HEK293T (cell line): ENCODE results near the gene TP63.

Experiments used
- CTCF ChIA-PET: fragments of 350-600 bp; formaldehyde crosslinking; extraction: SDS; loops from one replicate; lab custom pipeline; 2021; ENCODE audit warnings: antibody characterized with exemption, inconsistent platforms; lab: Yijun Ruan, JAX
- POLR2A ChIA-PET: fragments of 350-600 bp; formaldehyde crosslinking; extraction: SDS; loops from one replicate; lab custom pipeline; 2020; ENCODE audit warnings: antibody characterized with exemption, inconsistent platforms; lab: Yijun Ruan, JAX
- DNase-seq: peaks from one replicate; pipeline ENCODE4 v3.0.0; 2012; ENCODE audit warnings: mixed read lengths; ENCODE audit errors: extremely low spot score
- ARNT ChIP-seq: fragments of 450-650 bp; IDR thresholded peaks from 2 replicates; pipeline ENCODE4 v1.6.1; 2017; ENCODE audit warnings: mild to moderate bottlenecking
- BHLHE40 ChIP-seq: fragments of 450-650 bp; IDR thresholded peaks from 2 replicates; pipeline ENCODE4 v1.6.1; 2016; ENCODE audit warnings: mild to moderate bottlenecking, moderate library complexity, borderline replicate concordance
- CTBP1 ChIP-seq: fragments of 450-650 bp; IDR thresholded peaks from 2 replicates; pipeline ENCODE4 v1.6.1; 2016; ENCODE audit warnings: borderline replicate concordance
- ELF4 ChIP-seq: fragments of 450-650 bp; IDR thresholded peaks from 2 replicates; pipeline ENCODE4 v1.6.1; 2017; ENCODE audit warnings: antibody characterized with exemption
- FOXA1 ChIP-seq: fragments of 450-650 bp; IDR thresholded peaks from 2 replicates; pipeline ENCODE4 v1.6.1; 2016; ENCODE audit warnings: mild to moderate bottlenecking
- FOXK2 ChIP-seq: fragments of 450-650 bp; IDR thresholded peaks from 2 replicates; pipeline ENCODE4 v1.6.1; 2016; ENCODE audit warnings: mild to moderate bottlenecking
- FOXM1 ChIP-seq: fragments of 450-650 bp; IDR thresholded peaks from 2 replicates; pipeline ENCODE4 v1.6.1; 2017; ENCODE audit warnings: mild to moderate bottlenecking, borderline replicate concordance
- HDGF ChIP-seq: fragments of 450-650 bp; IDR thresholded peaks from 2 replicates; pipeline ENCODE4 v1.6.1; 2017; ENCODE audit warnings: antibody characterized with exemption, borderline replicate concordance
- L3MBTL2 ChIP-seq: fragments of 450-650 bp; conservative IDR thresholded peaks from 2 replicates; pipeline ENCODE4 v1.6.1; 2016; ENCODE audit warnings: mild to moderate bottlenecking
- LEF1 ChIP-seq: fragments of 450-650 bp; IDR thresholded peaks from 2 replicates; pipeline ENCODE4 v1.6.1; 2017; ENCODE audit warnings: mild to moderate bottlenecking, borderline replicate concordance
- NFRKB ChIP-seq: fragments of 450-650 bp; IDR thresholded peaks from 2 replicates; pipeline ENCODE4 v1.6.1; 2016; ENCODE audit warnings: mild to moderate bottlenecking, moderate library complexity
- PKNOX1 ChIP-seq: fragments of 450-650 bp; IDR thresholded peaks from 2 replicates; pipeline ENCODE4 v1.6.1; 2016
- SP1 ChIP-seq: fragments of 450-650 bp; IDR thresholded peaks from 2 replicates; pipeline ENCODE4 v1.6.1; 2017
- SUZ12 ChIP-seq: fragments of 450-650 bp; IDR thresholded peaks from 2 replicates; pipeline ENCODE4 v1.6.1; 2016; ENCODE audit warnings: mild to moderate bottlenecking
- TARDBP ChIP-seq: fragments of 450-650 bp; IDR thresholded peaks from 2 replicates; pipeline ENCODE4 v1.6.1; 2016
- ZNF384 ChIP-seq: fragments of 450-650 bp; IDR thresholded peaks from 2 replicates; pipeline ENCODE4 v1.6.1; 2016

Gene TP63

DNA sequence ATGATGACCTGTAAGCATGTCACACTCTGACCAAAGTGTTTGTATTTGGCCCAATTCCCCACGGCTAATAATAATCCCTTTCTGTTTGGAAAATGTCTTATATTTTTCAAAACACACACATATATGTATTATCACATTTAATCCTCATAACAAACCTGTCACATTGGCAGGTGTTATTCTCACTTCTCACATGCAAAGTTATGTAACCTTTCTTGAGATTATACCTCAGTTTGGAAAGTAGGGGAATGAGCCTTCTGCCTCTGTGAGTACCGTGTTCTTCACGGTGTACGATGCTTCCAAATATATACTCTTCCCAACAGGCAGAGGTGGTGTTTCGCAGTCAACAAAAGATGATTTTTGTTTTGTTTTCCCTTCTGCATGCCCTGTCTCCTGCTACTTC is 205.6 kb downstream of the TP63 start:
- DNase-seq: no peak
- POLR2A ChIA-PET: no interaction called here
- CTCF ChIA-PET: no interaction called here
- no peak for TF ChIP-seq FOXA1
- no peak for TF ChIP-seq SP1
- TF ChIP-seq L3MBTL2: no peak
- no peak for TF ChIP-seq FOXK2
- TF ChIP-seq ARNT: no peak
- TF ChIP-seq HDGF: no peak
- no peak for TF ChIP-seq CTBP1
- no peak for TF ChIP-seq ZNF384
- TF ChIP-seq FOXM1: no peak
- no peak for TF ChIP-seq ELF4
- no peak for TF ChIP-seq SUZ12
- no peak for TF ChIP-seq TARDBP
- no peak for TF ChIP-seq PKNOX1

DNA sequence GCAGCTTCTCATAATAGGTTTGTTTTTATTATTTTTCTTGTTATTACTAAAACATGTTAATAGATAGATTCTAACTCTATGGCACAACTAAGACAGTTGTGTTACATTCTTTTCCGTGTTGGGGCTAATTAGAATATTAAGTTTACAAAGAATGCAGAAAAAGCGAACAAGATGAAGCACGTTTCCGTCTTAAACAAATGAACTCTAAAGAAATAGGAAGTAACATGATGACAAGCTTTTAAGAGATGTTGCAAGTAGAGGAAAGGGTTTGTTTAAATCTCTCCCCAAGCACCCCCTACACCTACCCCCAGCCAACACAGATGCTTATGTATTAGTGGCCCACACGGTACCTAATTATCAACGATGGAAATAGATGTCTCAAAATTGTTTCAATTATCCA is 207.1 kb downstream of the TP63 start:
- CTCF ChIA-PET: no interaction called here
- TF ChIP-seq NFRKB: no peak
- TF ChIP-seq ELF4: no peak
- no peak for TF ChIP-seq L3MBTL2
- TF ChIP-seq CTBP1: no peak
- no peak for TF ChIP-seq ARNT
- no peak for TF ChIP-seq HDGF
- TF ChIP-seq SUZ12: no peak
- TF ChIP-seq FOXM1: no peak
- POLR2A ChIA-PET: interaction anchor here (1.0 kb wide), 1 partner anchor 13 kb away, joined by 4 read pairs; no protein-coding TSS in a partner anchor
- DNase-seq: no peak

DNA sequence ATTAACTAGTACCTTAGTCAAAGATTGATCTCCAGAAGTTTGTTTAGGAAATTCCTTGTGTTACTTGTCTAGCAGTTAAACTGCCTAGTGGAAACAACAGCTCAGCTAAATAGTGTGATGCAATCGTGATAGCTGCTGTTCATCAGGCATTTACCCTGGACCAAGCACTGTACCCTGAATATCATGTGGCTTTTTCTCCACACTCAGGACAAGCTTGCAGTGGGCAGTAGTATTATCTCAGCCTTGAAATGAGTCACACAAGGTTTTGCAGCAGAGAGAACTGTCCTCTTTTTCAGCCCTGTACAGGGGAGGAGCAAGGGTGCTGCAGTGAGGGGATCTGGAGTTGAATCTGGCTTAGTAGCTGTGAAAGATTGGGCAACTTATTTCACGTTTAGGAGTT is 208.4 kb downstream of the TP63 start:
- ChIA-PET POLR2A (no interaction called here), CTCF (interaction anchor here (0.6 kb wide), 1 partner anchor 615 kb away, joined by 3 read pairs; no protein-coding TSS in a partner anchor)
- no peak for TF ChIP-seq TARDBP
- TF ChIP-seq L3MBTL2: no peak
- TF ChIP-seq ELF4: no peak
- TF ChIP-seq SUZ12: no peak
- no peak for TF ChIP-seq FOXA1
- no peak for TF ChIP-seq FOXK2
- no peak for TF ChIP-seq ZNF384
- no peak for TF ChIP-seq FOXM1
- TF ChIP-seq HDGF: no peak
- TF ChIP-seq NFRKB: no peak
- TF ChIP-seq BHLHE40: no peak
- no peak for TF ChIP-seq CTBP1
- no peak for DNase-seq

GRCh38 chr3:189841473-189842205 is 210.4 kb downstream of the TP63 start:
- ChIA-PET CTCF (no interaction called here), POLR2A (no interaction called here)
- DNase-seq: no peak
- TF ChIP-seq LEF1 (no peak), TARDBP (no peak), BHLHE40 (no peak), SUZ12 (no peak), ARNT (no peak), PKNOX1 (no peak), ELF4 (no peak), FOXM1 (no peak), L3MBTL2 (no peak)

- no peak for DNase-seq
- POLR2A ChIA-PET: no interaction called here
- no peak for TF ChIP-seq BHLHE40
- TF ChIP-seq FOXA1: no peak
- TF ChIP-seq FOXK2: no peak
- TF ChIP-seq SUZ12: no peak
- no peak for TF ChIP-seq HDGF
- no peak for TF ChIP-seq L3MBTL2
- TF ChIP-seq ELF4: no peak
- TF ChIP-seq TARDBP: no peak
- no peak for TF ChIP-seq ZNF384
- TF ChIP-seq FOXM1: no peak
- CTCF ChIA-PET: no interaction called here
Observed at GRCh38 chr3:189842681-189843602, 211.8 kb downstream of the TP63 start.

- DNase-seq: no peak
- CTCF ChIA-PET: no interaction called here
- POLR2A ChIA-PET: no interaction called here
- no peak for TF ChIP-seq HDGF
- TF ChIP-seq SUZ12: no peak
- TF ChIP-seq SP1: no peak
- TF ChIP-seq PKNOX1: no peak
- TF ChIP-seq LEF1: no peak
- no peak for TF ChIP-seq FOXK2
- TF ChIP-seq ARNT: no peak
- no peak for TF ChIP-seq ZNF384
- TF ChIP-seq FOXM1: no peak
- TF ChIP-seq BHLHE40: no peak
- TF ChIP-seq ELF4: no peak
- no peak for TF ChIP-seq NFRKB
- no peak for TF ChIP-seq TARDBP
- TF ChIP-seq FOXA1: no peak
- TF ChIP-seq CTBP1: no peak
- no peak for TF ChIP-seq L3MBTL2
Observed at GRCh38 chr3:189845069-189845468, 213.9 kb downstream of the TP63 start.
